Epithelial cell of esophagus (primary cell): Measurements from ENCODE around the gene PRR12.

Experiments
- DNase-seq: peaks from one replicate; pipeline ENCODE4 v3.0.0; 2010; ENCODE audit warnings: low read depth
- H3K4me3 ChIP-seq: 2 replicates; pipeline ENCODE4 v1.5.1; 2011; ENCODE audit warnings: mild to moderate bottlenecking, low read length, control low read depth
- CTCF ChIP-seq: IDR thresholded peaks from 2 replicates; pipeline ENCODE4 v1.5.1; 2011; ENCODE audit warnings: low read depth, mild to moderate bottlenecking, low read length, control low read depth, inconsistent platforms; ENCODE audit not compliant: insufficient read depth; ENCODE audit errors: missing control alignments

Gene PRR12

GRCh38 chr19:49669516-49669915, 78.5 kb downstream of the PRR12 start:
- no peak for TF ChIP-seq CTCF
- no peak overlapping the region for H3K4me3 ChIP-seq
- DNase-seq, result no peak

GRCh38 chr19:49672131-49672919, 81.3 kb downstream of the PRR12 start:
- peak; percentile 66 for DNase-seq
- no peak overlapping the region for H3K4me3 ChIP-seq
- TF ChIP-seq CTCF, result peak; percentile 90
